ENCODE results near the gene DPPA3.
"Not testable (repeated sequence)": the region's sequence is repeated elsewhere in the genome, so short reads cannot be mapped to it uniquely, and the experiment has no call there.

The DPPA3 gene

GRCh38 chr12:7711133-7711532 is at the start of gene DPPA3:
Gene DPPA3 (plus strand): TSS chr12:7711433. CDS start chr12:7711571, 138 bp downstream.
- TF ChIP-seq CTCF (conservative IDR thresholded peaks at IDR 0.05; ENCODE audit: low read depth, low read length) = no peak

GRCh38 chr12:7661741-7662140 is 49.5 kb upstream of the DPPA3 start:
- DNase-seq (ENCODE audit: low read depth) = no peak
- no peak for TF ChIP-seq CTCF (conservative IDR thresholded peaks at IDR 0.05; ENCODE audit: low read depth, low read length)
- no peak overlapping the region for H3K4me3 ChIP-seq (ENCODE audit: low read length)

More at GRCh38 chr12:7711133-7711532, at the start of gene DPPA3:
- H3K4me3 ChIP-seq (ENCODE audit: low read length) = no peak within 1 kb of the TSS
- DNase-seq (ENCODE audit: low read depth) = no peak

GRCh38 chr12:7666595-7666994 is 44.6 kb upstream of the DPPA3 start:
- no peak overlapping the region for H3K4me3 ChIP-seq (ENCODE audit: low read length)
- no peak for TF ChIP-seq CTCF (conservative IDR thresholded peaks at IDR 0.05; ENCODE audit: low read depth, low read length)
- DNase-seq (ENCODE audit: low read depth) = no peak

- no peak for TF ChIP-seq CTCF (conservative IDR thresholded peaks at IDR 0.05; ENCODE audit: low read depth, low read length)
- no peak overlapping the region for H3K4me3 ChIP-seq (ENCODE audit: low read length)
- no peak for DNase-seq (ENCODE audit: low read depth)
Observed at GRCh38 chr12:7667125-7667524, 44.1 kb upstream of the DPPA3 start.

- no peak for DNase-seq (ENCODE audit: low read depth)
- no peak overlapping the region for H3K4me3 ChIP-seq (ENCODE audit: low read length)
- no peak for TF ChIP-seq CTCF (conservative IDR thresholded peaks at IDR 0.05; ENCODE audit: low read depth, low read length)
Observed at GRCh38 chr12:7668171-7668570, 43.1 kb upstream of the DPPA3 start.

- H3K4me3 ChIP-seq (ENCODE audit: low read length); DNase-seq (ENCODE audit: low read depth): not testable (repeated sequence)
Observed at GRCh38 chr12:7675455-7675854, 35.8 kb upstream of the DPPA3 start.

- TF ChIP-seq CTCF (conservative IDR thresholded peaks at IDR 0.05; ENCODE audit: low read depth, low read length) = peak; percentile 24
- DNase-seq (ENCODE audit: low read depth); H3K4me3 ChIP-seq (ENCODE audit: low read length): not testable (repeated sequence)
Observed at GRCh38 chr12:7677432-7677888, 33.8 kb upstream of the DPPA3 start.

- no peak for TF ChIP-seq CTCF (conservative IDR thresholded peaks at IDR 0.05; ENCODE audit: low read depth, low read length)
- no peak overlapping the region for H3K4me3 ChIP-seq (ENCODE audit: low read length)
- no peak for DNase-seq (ENCODE audit: low read depth)
Observed at GRCh38 chr12:7678744-7679143, 32.5 kb upstream of the DPPA3 start.

Measured in retinal pigment epithelial cell (primary cell).